AG08395 (cell line): ENCODE data around the gene TXNDC17.
"Not testable (repeated sequence)": the region's sequence is repeated elsewhere in the genome, so short reads cannot be mapped to it uniquely, and the experiment has no call there.

Experiments used
- DNase-seq: peaks from one replicate; pipeline ENCODE4 v3.0.0; 2012; ENCODE audit warnings: mixed read lengths, low spot score

Gene TXNDC17

DNA sequence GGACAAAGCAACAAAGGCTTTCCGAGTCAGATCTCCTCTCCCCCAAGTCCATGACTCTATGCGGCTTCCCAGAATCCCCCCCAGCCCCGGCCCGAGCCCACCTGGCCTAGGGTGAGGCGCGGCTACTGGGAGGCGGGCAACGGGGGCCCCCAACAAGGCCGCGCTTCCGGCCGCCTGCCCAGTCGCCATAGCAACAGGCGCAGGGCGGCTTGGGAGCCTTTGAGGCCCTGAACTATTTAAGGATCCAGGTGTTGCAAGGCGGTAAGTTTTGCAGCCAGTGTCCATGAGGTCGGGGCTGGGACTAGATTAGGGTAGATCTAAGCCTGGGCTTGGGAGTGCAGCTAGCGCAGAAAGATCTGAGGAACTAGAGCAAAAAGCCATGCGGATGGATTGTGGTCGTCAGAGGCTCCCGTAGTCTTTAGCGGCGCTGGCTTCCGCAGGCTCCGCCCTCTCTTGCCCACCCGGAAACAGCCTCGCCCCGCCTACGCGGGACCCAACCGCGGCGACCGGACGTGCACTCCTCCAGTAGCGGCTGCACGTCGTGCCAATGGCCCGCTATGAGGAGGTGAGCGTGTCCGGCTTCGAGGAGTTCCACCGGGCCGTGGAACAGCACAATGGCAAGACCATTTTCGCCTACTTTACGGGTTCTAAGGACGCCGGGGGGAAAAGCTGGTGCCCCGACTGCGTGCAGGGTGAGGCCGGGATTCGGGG lies at the start of gene TXNDC17, which contains the start of gene KIAA0753:
TSS of gene TXNDC17 (plus strand) at position 525 of the 711 bp plus-strand sequence. CDS start at position 548, 23 bp downstream.
TSS of gene KIAA0753 (minus strand) at position 176 of the 711 bp plus-strand sequence. CDS start 5,608 bp downstream, outside the sequence.
- DNase-seq: peak; percentile 92

DNA sequence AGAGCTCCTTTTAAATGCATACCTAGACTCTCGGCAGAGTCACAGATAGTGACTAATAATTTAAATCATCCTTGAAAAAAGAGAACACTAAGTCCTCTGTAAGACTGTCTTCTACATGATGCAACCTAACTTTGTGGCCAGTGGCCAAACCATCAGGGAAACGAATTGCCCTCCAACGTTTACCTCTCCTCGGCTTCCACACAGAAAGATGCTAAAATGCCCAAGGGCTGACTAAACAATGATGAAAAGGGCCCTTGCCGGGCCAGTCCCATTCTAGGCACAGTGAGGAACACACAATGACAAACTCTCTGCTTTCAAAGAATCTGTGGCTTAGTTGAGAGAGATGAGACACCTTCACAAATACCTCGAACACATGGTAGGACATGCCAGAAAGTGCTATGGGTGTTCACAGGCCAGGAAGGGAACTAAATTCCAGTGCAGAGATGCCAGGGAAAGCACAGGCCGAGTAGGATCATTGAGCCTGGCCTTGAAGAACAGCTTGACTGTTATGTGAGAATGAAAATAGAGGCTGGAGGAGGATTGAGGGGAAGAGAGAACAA lies 49.2 kb upstream of the TXNDC17 start:
- peak; percentile 67 for DNase-seq

DNA sequence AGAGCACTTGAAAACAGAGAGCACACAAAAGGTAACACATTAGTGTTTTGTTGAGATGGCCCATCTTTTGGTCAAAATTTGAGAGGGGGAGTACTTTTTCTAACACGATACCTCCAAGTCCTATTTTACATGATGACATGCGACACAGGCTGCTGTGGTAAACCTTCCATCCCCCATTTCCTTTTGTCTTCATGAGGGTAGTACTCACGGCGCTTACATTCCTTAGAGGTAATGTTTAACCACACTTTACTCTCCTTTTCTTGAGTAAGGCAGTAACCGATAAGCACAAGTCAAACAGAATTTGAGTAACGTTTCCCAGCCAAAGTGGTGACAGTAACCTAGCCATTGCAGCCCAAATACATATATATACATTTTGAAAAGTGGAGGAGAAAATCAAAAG lies 48.7 kb upstream of the TXNDC17 start:
- no peak for DNase-seq

DNA sequence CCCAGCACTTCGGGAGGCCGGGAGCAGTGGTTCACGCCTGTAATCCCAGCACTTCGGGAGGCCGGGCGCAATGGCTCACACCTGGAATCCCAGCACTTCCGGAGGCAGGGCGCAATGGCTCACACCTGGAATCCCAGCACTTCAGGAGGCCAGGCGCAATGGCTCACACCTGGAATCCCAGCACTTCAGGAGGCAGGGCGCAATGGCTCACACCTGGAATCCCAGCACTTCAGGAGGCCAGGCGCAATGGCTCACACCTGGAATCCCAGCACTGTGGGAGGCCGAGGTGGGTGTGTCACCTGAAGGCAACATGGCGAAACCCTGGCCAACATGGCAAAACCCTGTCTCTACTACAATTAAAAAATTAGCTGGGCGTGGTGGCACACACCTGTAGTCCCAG lies 47.5 kb upstream of the TXNDC17 start:
- not testable (repeated sequence) for DNase-seq

DNA sequence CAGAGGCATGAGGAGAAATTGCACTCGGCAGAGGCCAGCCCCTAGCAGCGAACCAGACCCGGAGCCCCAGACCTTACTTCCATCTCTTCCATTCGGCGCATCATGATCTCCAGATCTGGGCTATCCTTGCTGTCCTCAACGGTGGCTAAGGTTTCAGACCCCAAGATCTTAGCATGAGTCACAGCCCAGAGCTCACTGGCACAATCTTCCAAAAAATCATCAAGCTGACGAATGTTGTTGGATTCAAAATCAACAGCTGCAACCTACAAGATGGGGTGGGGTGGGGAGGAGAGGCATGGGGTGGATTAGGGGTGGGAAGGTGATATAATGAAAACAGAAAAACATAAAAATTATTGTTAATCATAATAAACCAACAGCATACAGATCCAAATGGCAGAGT lies 44.8 kb upstream of the TXNDC17 start:
- no peak for DNase-seq

DNA sequence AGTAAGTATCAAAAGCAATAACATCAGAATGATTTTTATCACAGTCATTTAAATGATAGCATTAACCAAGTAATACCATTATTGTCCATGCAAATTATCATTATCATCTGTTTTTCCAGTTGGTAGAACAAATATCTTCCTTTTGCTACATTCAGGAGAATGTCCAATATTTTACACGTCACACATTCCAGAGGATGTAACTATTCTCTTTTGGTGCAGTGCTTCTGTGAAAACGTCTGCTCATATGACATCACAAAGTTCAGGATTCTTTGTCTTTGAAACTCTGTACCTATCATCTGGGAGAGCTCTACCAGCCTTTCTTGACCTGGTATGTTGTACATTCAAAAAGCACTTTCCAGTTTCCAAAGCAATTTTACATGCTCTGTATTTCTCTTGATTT lies 44.3 kb upstream of the TXNDC17 start:
- no peak for DNase-seq

DNA sequence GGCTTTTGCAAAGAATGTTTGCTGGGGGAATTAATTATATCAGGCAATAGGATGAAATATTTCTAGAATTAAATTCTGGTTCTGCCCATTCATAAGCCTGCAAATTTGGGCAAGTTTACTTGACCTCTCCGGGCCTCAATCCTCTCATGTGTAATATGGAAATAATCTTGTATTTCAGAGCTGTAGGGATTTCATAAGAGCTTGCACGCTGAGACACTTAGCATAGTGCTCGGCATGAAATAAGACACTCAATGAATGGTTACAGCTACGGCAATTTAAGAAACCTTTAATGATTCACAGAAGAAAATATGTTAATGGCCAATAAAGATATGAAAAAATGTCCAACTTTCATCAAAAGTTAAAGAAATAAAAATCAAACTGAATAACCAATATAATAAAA lies 43.9 kb upstream of the TXNDC17 start:
- DNase-seq: no peak

DNA sequence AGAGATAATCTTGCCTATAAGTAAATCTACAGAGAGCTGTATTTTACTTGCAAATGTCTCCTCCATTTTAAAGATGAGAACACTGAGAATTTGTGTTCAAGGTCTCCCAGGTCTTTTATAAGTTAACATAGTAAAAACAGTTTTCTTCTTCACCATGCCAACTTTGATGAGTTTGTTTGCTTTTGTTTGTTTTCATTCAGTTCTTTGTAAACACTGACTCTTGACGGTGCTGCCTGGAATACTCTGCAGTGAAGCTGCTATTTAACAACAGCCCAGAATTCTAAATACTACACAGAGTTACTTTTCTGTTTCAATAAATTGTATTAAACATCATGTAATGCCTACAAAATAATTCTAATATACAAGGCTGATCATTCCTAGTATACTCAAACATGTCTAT lies 43.1 kb upstream of the TXNDC17 start:
- no peak for DNase-seq

DNA sequence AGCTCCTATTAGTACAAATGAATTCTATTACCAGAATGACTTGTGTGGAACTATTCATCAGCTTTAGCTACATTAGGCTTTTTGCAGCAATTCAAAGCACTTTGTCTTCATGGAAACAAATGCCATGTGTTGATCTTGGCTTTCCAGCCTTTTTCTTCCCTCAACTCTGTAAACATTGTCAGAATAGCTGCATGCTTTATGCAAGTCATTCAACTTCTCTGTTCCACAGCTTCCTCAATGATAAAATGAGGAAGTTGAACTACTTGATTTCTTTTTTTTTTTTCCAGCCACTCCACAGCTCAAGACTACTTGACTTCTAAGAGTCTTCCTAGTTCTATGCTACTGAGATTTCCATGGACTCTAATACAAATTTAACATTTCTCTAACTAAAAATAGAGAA lies 41.5 kb upstream of the TXNDC17 start:
- DNase-seq: no peak

DNA sequence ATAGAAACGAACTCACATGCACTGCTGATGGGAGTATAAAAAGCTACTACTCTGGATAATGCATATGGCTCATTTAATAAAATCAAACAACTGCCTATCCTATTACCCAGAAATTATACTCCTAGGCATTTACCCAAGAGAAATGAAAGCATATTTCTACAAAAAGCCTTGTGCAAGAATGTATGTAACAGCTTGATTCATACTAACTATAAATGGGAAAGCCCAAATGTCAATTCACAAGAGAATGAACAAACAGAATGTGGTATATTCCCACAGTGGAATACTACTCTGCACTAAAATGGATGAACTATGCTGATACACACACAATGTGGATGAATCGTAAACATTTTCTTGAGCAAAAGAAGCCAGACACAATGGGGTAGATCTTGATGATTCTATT lies 38.7 kb upstream of the TXNDC17 start:
- DNase-seq: no peak

DNA sequence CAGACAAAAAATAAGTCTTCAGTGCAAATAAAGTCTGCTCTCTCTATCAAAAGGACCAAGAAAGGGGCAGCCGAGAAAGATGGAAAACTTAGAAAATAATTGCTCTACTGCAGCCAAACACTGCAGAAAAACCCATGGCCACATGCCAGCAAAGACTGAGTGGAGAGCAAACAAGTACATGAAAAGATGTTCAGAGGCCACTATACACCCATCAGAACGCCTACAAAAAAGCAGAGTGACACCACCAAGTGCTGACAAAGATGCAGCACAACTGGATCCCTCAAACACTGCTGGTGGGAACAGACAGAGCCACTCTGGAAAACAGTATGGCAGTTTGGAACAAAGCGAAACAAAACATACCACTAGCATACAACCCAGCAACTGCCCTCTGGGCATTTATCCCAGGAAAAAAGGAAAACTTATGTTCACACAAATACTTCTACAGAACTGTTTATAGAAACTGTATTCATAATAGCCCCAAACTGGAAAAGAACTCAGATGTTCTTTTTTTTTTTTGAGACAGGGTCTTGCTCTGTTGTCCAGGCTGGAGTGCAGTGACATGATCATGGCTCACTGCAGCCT lies 37.0 kb upstream of the TXNDC17 start:
- no peak for DNase-seq

DNA sequence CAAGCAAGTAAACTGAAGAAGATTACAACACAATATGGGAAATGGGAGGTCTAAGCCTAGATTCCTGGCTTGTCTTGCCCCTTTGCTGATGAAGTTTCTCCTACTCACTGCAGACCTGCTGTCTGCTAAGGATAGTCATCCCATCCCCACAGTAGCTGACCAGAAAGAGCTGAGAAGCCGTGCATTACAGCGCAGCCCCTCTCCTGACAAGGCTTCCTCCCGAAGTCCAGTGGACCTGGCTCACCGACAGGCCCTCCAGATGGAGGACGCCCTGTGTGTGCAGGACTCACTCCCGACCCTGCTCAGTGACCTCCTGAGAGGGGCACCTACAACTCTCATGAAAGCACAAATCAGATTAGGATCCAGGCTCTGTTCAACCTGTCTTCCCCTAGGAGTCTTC lies 35.7 kb upstream of the TXNDC17 start:
- DNase-seq: no peak

DNA sequence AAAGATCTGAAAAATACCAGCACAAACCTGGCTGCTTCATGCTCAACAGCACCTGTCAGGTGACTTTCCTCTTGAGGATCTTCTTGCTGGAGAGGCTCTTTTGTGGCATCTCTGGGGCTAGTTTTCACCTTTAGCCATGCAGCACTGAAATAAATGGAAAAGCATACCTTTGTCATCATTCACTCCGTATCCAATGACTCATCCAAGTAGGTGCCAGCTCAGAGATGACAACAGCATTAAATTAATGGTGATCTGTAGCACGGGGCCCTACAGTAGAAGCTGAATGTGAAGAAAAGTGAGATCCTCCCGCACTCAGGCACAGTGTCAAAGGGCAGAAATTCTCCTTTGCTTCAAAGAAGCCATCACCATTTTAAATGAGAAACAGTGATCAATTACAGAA lies 32.5 kb upstream of the TXNDC17 start:
- peak; percentile 10 for DNase-seq

DNA sequence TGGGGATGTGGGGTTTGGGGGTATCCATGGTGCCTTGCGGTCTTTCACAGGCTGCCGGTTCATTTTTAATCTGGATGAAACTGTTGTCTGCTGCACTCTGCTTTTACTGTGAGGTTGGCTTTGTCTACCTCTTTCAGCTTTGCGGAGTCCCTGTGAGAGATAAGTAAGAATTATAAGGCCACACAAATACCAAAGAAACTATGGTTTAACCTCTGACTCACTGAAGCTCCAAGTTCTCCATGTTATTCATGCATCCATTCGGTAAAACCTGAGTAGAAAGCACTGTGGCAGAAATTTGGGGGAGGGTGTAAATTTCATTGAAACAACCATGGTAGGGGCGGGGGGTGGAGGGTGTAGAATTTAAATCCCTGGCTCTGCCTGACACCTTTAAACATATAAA lies 30.8 kb upstream of the TXNDC17 start:
- DNase-seq: no peak

DNA sequence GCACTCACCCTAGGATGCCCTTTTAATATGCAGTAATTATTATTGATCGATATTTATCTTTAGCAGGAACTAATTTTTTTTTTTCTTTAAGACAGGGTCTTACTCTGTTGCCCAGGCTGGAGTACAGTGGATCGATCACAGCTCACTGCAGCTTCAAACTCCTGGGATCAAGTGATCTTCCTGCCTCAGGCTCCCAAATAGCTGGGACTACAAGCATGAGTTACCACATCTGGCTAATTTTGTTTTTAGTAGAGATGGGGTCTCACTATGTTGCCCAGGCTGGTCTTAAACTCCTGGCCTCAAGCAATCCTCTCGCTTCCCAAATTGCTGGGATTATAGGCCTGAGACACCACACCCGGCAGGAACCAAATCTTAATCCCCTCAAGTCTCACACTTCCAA lies 29.6 kb upstream of the TXNDC17 start:
- DNase-seq: no peak

DNA sequence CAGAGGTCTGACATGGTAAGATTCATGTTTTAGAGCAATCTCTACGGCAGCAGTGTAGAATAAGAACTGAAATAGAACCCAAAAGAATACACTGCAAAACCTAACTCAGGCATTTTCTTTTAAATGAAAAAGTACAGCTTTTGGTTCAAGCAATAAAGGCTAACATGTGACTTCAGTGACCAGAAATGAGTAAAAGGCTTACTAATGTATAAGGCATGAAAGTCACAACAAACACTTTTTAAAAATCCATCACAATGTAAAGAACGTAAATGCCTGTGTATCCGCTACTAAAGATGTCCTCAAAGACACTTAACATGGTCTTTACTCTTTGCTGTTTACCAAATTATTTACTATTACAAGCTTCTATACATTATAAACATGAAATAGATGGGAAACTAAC lies 16.9 kb upstream of the TXNDC17 start:
- no peak for DNase-seq

DNA sequence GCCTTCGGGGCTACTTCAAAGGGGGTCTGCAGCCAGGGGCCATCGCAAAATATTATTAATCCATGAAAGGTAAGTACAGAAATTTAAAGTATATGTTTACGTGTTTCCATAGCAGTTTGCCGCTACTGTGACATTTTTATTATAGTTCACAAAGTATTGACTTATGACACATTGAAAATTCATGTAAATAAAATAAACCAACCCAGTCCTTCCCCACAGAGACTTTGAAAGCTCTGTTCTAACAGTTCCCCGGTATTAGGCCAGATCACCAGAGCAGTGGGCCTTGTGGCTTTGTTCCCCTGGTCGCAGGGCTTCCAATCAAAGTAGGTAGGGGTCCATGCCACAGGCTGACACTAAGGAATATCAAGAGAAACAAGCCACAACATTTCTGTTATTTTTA lies 14.2 kb upstream of the TXNDC17 start:
- no peak for DNase-seq

DNA sequence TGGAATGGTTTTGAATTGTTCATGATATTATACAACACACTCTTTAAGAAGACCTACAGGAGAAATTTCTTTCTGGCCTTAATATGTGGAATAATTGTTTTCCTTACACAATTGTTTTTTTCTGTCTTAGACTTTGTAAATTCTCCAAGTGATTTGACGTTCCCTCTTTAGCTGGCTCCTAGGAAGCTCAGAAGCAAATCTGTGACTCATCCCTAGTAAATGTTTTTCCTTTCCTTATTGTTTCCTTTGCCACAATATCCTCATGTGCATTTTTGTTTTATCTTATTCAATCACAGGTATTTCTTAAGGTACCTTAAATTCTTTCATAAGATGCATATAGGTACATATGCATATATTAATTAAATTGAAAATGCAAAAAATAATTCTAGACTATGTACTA lies 13.8 kb upstream of the TXNDC17 start:
- DNase-seq: peak; percentile 14

DNA sequence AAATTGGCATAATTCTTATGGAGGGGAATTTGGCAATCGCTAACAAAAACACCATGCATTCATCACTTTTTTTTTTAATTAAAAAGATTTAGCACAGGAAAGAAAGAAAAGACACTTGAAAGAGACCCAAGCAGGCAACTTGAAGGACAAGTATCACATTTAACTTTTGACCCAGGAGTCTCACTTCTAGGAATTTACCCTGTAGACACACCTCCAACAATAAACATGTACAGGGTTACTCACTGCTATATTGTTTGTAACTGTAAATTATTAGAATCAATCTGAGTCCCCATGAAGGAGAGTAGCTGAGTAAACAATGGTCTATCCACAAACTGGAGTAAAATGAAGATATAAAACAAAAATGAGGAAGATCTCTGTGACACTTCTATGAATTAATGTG lies 10.5 kb upstream of the TXNDC17 start:
- no peak for DNase-seq

DNA sequence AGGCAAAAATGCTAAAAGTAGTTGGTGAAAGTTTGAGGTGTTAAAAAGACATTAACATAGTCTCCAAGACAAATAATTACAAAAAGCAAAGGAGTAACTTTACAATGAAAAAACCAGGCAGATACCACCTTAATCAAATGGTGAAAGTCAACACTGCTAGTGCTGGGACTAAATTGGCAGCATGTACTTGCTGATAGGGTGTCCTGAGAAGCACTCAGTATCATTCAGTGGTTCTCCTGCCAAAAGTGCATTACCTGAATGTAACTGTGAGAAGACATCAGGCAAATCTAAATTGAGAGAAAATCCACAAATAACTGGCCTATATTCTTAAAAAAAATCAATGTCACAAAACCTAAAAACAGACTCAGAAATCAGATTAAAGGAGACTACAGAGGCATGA lies 8.3 kb upstream of the TXNDC17 start:
- no peak for DNase-seq

DNA sequence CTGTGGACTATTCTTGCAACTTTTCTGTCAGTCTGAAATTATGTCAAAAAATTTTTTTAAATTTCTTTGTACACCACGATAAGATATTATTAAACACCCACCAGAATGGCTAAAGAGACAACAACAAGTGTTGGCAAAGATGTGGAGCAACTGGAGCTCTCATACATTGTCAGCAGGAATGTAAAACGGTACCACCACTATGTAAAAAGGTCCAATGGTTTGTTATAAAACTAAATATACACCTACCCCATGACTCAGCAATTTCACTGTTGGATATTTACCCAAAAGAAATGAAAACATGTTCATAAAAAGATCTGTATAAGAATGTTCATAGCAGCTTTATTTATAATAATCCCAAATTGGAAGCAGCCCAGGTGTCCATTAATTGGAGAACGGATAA lies 7.6 kb upstream of the TXNDC17 start:
- DNase-seq: no peak

DNA sequence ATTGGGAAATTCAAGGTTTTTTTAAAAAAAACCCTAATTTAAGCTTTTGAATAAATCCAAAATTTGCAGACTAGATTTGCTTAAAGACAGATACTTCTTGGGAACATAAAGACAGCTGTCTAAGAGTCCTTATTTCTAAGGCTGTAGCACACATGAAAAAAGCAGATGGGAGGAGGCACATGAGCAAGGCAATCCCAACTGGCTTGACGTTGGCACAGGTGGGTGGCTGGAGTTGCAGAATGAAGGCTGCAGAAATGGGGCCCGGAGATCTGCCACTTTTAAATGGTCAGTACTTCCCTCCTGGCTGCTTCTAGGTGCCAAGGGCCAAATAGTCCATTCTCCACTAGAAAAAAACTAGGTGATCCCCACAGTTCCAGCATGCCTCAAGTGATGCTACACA lies 4.8 kb upstream of the TXNDC17 start:
- no peak for DNase-seq

DNA sequence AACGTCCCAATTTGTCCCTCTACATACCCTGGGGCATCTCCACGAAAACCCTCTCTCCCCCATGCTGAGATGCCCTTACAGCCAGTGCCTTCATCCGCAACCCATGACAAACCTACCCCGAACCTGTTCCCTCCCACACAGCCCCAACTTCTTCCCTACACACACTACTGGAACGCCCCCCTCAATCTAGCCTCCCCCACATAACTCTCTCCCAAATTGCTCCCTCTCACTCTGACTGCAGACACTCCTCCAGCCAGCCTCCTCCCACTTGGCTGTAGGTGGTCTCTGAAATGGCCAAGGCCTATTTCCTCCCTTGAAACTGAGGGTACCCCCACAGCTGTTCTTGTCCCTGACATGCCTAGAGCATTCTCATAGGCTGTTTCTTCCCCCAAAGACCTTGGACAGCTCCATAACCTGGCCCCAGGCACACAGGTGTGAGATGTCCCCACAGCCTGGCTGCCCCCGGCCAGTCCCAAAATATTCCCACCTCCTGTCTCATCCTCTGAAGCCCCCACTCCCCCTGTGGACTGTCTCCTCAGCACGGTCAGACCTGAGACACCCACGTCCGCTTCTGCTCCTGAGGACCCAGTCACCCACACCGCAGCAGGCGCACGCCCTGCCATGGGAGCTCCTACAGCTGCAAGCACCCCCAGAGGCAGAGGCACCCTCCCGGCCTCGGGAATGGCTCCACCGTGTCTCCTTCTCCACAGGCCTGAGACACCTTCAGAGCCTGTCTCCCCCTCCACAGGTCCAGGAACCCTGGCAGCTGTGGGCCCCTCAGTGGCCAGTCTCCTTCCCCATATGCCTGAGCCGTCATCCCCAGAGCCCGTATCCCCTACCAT lies 4.0 kb upstream of the TXNDC17 start:
- DNase-seq: no peak
